CD4-positive, alpha-beta T cell treated with Interleukin-10 for 1 hour (primary cell): ENCODE results near the gene XPNPEP3.
"Not testable (repeated sequence)": the region's sequence is repeated elsewhere in the genome, so short reads cannot be mapped to it uniquely, and the experiment has no call there.

Source experiments
- DNase-seq: peaks from one replicate; pipeline ENCODE4 v3.0.0-alpha.2; 2020

The XPNPEP3 gene

DNA sequence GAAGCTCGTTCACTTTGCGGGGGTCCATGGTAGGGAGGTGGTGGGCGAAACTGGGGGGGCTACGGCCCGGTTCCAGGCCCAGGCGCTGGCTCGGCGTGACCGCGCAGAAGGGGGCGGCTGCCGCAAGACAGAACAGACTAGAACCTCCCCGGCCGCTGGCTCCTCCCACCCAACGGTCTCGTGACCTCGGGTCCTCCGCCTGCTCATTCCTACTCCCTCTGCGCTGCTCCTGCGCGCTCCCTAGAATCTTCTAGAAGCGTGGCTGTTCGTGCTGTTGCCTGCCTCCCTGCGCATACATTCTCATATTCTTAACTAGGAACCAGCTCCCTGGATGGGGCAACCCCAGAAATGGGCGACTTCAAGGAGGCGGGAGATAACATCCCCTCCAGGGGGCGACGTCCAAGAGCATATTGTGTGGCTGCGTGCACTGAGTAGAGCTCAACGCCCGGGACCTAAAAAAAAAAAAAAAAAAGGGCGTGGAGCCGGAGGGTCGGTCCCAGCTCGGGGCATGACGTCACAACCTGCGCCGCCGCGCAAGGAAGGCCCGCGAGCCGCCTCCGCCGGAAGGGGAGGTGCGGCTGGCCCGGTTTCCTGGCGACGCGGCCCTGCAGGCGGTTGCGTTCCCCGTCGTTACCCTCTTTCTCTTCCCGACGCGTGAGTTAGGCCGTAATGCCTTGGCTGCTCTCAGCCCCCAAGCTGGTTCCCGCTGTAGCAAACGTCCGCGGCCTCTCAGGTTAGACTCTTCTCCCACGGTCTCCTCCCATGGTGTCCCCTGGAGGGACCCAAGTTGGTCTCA is at the start of gene XPNPEP3, which contains the start of gene ST13:
Gene XPNPEP3 (plus strand): TSS at position 636 of the 796 bp plus-strand sequence. CDS start 34 bp downstream, at position 670.
Gene ST13 (minus strand): TSS at position 127 of the 796 bp plus-strand sequence. CDS start 99 bp downstream, at position 28.
- peak; percentile 97 for DNase-seq

GRCh38 chr22:40808018-40808841 is 48.7 kb upstream of the XPNPEP3 start:
- DNase-seq = no peak

DNA sequence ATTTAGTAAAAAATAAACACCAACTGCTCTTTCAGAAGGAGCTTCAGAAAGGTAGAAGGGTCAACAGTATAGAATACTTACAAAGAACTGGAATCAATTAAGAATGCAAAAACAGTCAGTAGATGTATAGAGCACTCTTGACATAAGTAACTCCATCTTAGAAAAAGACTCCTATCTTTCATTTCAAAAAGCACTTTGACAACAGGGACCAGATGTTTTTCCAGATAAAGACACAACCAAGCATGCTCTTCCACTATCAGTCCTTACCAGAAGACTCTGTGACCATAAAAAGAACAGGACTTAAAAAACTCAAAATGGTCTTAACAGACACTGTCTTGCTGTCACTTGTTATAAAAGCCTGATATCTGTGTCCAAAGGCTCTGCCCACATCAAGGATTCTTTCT is 43.0 kb upstream of the XPNPEP3 start:
- DNase-seq = no peak

- no peak for DNase-seq
Measured at GRCh38 chr22:40817737-40818136, 39.2 kb upstream of the XPNPEP3 start.

GRCh38 chr22:40818192-40818746 is 38.7 kb upstream of the XPNPEP3 start:
- DNase-seq = peak; percentile 23

- peak; percentile 89 for DNase-seq
Measured at GRCh38 chr22:40818747-40819598, 38.0 kb upstream of the XPNPEP3 start, which contains the start of gene SLC25A17. Gene SLC25A17, minus strand, starts transcription at chr22:40819346. Its CDS starts 98 bp downstream, at chr22:40819248.

- DNase-seq = no peak
Measured at GRCh38 chr22:40819599-40820140, 37.3 kb upstream of the XPNPEP3 start.

DNA sequence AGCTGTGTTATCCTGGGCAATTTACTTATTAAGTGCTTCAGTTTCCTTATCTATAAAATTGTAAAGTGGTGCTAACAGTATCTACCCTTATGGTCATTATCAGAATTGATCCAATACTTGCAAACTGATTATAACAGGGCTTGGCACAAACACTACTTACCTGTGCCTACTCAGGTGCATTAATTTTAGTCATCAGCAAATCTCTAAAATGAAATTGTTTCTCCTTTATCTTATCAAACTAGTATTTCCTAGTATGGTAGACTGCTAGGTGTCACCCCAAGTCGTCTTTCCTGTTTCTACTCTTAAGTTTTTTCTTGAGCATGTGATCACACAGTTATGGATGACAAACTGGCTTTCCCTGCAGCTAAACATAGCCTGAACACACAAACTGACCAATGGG is 33.5 kb upstream of the XPNPEP3 start:
- DNase-seq = no peak

- DNase-seq = not testable (repeated sequence)
Measured at GRCh38 chr22:40826292-40826691, 30.7 kb upstream of the XPNPEP3 start.

DNA sequence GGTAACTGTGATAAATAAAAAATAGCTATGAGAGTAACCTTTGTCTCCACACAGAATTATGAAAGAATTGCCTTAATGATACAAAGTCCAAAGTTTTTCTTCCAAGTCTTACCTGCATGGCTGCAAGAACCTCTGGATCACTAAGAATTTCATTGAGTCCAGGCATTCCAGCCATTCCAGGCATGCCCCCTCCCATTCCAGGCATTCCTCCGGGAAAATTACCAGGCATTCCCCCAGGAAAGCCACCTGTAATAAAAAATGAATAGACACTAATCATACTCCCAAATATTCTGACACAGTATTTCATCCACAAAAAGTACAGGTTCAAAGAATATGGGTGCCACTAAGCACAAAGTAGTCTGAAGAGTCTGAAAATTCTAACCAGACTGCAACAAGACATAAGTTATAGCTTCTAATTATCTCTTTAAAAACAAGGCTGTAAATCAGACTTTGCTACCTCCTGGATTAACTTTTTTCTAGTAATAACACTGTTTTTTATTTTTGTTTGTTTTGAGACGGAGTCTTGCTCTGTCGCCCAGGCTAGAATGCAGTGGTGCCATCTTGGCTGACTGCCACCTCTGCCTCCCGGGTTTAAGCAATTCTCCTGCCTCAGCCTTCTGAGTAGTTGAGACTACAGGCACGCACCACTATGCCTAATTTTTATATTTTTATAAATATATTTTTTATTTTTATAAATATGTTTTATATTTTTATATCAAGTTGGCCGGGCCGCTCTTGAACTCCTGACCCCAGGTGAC is 29.8 kb upstream of the XPNPEP3 start:
- no peak for DNase-seq

DNA sequence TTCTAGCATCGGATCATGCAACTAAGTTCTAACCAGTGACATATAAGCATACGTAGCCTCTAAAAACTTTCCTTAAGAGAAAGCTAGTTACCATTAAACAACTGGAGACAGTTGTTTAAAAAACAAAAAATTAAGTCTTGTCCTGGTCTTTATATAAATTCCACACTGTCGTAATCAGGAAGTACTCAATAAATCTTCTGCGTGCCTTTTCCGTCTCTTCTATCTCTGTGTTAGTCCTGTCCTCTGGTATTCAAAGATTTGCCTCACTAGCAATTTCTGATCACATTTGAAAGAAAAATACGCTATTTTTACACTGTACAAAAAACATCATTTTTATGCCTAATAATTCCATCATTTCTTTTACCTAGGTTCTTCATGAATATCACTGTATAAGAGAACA is 27.8 kb upstream of the XPNPEP3 start:
- DNase-seq = no peak

DNA sequence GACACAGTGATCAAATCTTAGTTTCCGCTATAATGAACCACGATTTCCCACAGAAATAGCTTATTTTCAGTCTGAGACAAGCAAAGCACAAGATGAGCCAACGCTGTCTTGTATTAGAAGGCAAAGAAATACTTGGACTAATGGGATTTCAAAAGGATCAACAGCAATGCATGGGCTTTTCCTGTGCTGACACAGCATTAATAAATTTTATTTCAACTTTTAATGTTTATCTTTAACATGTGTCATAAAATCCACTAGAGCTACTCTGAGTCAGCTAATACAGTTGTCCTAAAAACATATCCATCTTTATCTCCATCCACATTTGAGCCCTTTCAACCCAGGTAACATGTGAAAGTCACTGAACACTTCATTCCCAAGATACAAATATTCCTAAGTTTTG is 22.3 kb upstream of the XPNPEP3 start:
- DNase-seq = no peak

DNA sequence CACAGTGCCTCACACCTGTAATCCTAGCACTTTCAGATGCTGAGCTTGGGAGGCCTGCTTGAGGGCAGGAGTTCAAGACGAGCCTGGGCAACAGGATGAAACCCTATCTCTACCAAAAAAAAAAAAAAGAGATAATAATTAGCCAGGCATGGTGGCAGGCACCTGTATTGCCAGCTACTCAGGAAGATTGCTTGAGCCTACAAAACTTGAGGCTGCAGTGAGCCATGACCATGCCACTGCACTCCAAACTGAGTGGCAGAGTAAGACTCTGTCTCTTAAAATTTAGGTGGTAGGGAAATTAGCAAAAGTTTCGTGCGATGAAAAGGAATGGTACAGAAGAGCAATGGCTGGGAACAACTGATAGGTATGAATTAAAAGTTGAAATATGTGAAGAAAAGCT is 18.5 kb upstream of the XPNPEP3 start:
- no peak for DNase-seq

- DNase-seq = no peak
Measured at GRCh38 chr22:40844951-40845350, 12.0 kb upstream of the XPNPEP3 start.

GRCh38 chr22:40845816-40846215 is 11.1 kb upstream of the XPNPEP3 start:
- DNase-seq = not testable (repeated sequence)

- no peak for DNase-seq
Measured at GRCh38 chr22:40853333-40853732, 3.6 kb upstream of the XPNPEP3 start.

- DNase-seq = no peak
Measured at GRCh38 chr22:40853961-40854360, 3.0 kb upstream of the XPNPEP3 start.

DNA sequence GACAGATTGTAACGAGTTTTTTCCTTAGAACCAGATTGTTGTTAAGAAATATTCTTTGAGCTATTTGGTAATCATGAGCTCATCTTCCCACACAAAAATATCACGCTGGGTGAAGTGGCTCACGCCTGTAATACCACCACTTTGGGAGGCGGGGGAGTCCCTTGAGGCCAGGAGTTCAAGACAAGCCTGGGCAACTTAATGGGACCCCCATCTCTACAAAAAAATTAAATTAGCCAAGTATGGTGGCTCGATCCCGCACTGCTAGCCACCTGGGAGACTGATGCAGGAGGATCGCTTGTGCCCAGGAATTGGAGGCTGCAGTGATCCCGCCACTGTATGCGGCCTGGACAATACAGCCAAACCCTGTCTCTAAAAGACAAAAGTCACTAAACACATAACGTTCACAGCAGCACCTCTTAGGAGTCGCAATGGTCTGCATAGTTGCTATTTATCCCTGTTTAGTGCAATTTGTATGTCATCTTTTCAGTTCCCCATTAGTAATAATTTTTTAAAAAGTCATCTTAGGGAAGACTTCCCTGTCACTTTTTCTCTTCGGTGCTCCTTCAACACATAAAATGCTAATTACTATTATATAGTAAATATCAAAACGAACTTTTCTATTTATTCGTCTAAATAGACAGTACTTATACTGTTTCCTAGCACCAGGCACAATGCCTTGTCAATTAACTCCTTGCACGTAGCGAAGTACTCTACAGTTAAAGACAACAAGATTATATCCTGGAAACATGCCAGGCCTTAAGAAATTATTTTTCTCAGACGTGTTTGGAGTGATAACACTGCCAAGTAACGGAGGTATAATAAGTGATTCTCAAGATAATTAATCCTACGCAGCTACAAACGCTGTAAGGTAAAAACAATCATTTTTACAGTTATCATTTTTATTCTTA is 1.6 kb upstream of the XPNPEP3 start:
- peak; percentile 23 for DNase-seq

DNA sequence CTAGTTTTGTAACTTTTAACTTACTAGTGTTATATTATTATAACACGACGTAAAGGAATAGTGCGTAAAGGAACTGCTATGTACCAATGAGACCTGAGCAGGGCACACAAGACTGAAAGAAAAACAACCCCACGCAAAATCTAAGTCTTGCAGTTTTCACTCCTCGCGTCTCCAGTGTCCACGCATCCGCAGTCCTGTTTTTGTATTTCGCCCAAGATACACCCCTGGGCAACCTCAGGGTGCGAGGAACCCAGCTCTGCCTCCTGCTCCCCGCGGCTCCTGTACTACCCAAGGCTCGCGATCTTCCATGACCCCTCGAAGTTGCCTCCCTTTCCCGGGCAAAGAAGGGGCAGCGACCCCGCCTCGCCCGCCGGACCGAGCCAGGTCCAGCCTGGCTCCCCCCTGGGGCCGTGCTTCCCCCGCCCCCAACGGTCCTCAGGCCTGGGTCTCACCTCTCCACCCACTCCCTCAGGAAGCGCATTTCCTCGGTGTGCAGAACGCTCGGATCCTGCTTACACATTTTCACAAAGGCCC is 902 bp upstream of the XPNPEP3 start:
- DNase-seq = peak; percentile 45

- no peak for DNase-seq
Measured at GRCh38 chr22:40857309-40857855, 434 bp downstream of the XPNPEP3 start.
